Central memory CD8-positive, alpha-beta T cell (primary cell): Measurements from ENCODE around the gene TMEM43.

Experiments used
- ATAC-seq: fragments of 150-1000 bp; cut with Tn5 transposase; replicated peaks from 2 replicates; pipeline ENCODE4 v1.10.0; 2022; ENCODE audit warnings: mild to moderate bottlenecking, moderate FRiP score, moderate number of reproducible peaks; ENCODE audit not compliant: poor library complexity, severe bottlenecking; ENCODE audit errors: extremely low read depth
- DNase-seq, 2 donors: peaks; one replicate each; pipeline ENCODE4 v3.0.0; 2021; ENCODE audit warnings: low spot score in 2 of 2
- H3K27ac Mint-ChIP-seq: one replicate; pipeline ENCODE4 v1.8.0; 2022; ENCODE audit warnings: low read depth, mild to moderate bottlenecking, moderate library complexity, mixed read lengths
- H3K27me3 Mint-ChIP-seq: one replicate; pipeline ENCODE4 v1.8.0; 2022; ENCODE audit warnings: mixed read lengths
- H3K36me3 Mint-ChIP-seq: one replicate; pipeline ENCODE4 v1.8.0; 2022; ENCODE audit warnings: mild to moderate bottlenecking, moderate library complexity, mixed read lengths; ENCODE audit not compliant: insufficient read depth
- H3K4me1 Mint-ChIP-seq: one replicate; pipeline ENCODE4 v1.8.0; 2022; ENCODE audit warnings: mixed read lengths
- H3K4me3 Mint-ChIP-seq: one replicate; pipeline ENCODE4 v1.8.0; 2022; ENCODE audit warnings: mild to moderate bottlenecking, moderate library complexity, mixed read lengths
- H3K9me3 Mint-ChIP-seq: one replicate; pipeline ENCODE4 v1.8.0; 2022; ENCODE audit warnings: mixed read lengths

Gene TMEM43

DNA sequence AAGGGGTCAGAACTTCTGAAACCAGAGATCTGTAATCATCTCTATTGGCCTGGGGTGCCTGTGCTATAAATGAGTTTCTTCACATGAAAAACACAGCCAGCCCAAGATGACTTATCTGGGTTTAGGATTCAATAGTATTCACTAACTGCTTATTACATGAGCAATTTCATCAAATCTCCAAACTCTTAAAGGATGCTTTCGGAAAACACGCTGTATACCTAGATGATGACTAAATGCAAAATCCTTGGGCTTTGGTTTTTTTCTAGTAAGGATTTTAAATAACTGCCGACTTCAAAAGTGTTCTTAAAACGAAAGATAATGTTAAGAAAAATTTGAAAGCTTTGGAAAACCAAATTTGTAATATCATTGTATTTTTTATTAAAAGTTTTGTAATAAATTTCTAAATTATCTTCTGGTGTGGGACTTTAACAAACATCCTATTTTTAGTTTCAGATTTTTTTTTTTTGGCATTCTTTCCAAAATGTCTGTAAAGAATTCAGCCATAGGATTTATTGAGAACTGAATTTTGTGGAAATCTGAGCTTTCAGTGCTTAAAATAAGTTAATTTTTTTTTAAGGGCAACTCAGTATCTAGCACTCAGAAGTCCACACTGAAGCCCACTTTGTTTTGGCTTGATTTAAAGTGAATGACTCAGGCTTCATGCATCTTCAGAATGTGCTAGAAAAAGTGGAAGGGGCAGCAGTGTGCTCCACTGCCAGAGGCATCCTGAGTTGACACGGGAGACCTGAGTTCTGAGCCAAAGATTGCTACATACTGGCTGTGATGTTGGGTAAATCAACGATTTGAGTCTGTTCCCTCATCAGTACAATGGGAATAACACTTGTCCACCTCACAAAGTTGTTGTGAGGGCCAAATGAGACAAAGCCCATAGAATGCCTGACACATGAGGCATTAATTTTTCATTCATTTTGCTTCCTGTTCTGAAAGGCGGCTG lies 18.7 kb downstream of the TMEM43 start:
- Mint-ChIP-seq H3K27ac (peak overlapping the region; percentile 99), H3K9me3 (no peaks in the 10 kb centered on the region), H3K36me3 (peaks cover 49% of the 10 kb centered on the region), H3K27me3 (no peaks in the 10 kb centered on the region), H3K4me1 (peaks cover 63% of the 10 kb centered on the region), H3K4me3 (peak overlapping the region; percentile 74)
- DNase-seq: no peak
- no peak for ATAC-seq

DNA sequence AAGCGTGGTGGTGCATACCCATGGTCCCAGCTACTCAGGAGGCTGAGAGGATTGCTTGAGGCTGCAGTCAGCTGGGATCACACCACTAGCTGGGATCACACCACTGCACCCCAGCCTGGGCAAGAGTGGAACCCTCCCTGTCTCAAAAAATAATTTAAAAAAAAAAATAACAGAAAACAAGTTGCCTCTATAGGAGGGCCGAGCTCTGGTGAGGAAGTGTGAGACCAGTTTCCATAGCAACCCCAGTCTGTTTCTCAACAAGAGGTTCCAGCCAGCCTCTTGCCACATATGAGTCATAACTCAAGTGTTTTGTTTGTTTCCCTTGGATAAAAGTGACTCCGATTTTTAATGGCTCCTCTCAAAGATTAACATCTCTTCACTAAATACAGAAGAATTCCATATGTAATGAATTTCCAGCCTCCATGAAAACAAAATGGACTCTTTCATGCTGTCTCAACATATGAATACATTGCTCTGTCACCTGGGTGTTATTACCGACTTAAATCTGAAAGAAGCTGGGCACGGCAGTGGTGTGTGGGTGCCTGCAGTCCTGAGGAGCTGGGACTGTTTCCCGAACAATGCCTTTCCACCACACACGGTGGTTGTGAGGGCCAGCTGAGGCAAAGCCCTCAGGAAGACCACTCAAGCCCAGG lies 19.7 kb downstream of the TMEM43 start:
- peak overlapping the region; percentile 99 for H3K27ac Mint-ChIP-seq
- H3K27me3 Mint-ChIP-seq: no peaks in the 10 kb centered on the region
- peaks cover 63% of the 10 kb centered on the region for H3K4me1 Mint-ChIP-seq
- H3K36me3 Mint-ChIP-seq: peaks cover 47% of the 10 kb centered on the region
- DNase-seq (peak; percentile 50 to 84), ATAC-seq (peak; percentile 71)
- no peaks in the 10 kb centered on the region for H3K9me3 Mint-ChIP-seq
- H3K4me3 Mint-ChIP-seq: peak overlapping the region; percentile 74

GRCh38 chr3:14145236-14145635 lies 20.4 kb downstream of the TMEM43 start:
- Mint-ChIP-seq H3K27me3 (no peaks in the 10 kb centered on the region), H3K4me1 (peaks cover 61% of the 10 kb centered on the region), H3K27ac (peak overlapping the region; percentile 99), H3K4me3 (peak overlapping the region; percentile 74), H3K9me3 (no peaks in the 10 kb centered on the region), H3K36me3 (peaks cover 48% of the 10 kb centered on the region)
- ATAC-seq (no peak), DNase-seq (no peak)

DNA sequence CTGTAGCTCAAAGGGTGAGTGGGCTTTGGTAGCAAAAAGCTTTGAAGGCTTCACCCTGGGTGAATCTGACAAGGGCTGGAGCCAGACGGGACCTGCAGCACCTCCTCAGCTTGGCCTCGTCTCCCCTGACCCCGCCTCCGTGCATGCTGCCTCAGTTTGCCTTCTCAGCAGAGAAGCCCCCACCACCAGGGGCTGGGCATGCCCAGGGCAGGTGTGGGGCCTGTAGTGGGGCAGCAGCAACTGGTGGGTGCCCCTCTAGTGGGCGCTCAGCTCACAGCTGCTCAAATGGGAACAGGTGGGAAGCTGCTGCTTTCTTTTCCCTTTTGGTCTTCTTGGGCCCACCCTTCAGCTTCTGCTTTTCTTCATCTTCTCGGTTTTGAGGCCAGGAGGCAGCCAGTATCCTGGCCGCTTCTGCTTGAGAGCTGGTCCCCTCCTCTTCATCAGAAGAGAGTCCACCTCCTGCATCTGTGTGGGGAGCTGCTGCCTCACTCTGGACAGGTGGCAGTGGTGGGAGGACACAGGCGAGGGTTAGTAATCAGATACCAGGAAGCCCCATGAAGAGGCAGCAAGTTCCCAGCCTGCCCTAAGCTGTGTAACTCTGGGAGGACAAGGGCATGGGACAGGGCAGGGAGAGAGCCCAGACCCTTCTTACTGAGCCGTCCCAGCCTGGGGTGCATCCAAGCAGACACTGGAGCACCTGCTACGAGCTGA lies 21.0 kb downstream of the TMEM43 start:
- H3K27me3 Mint-ChIP-seq: no peaks in the 10 kb centered on the region
- H3K9me3 Mint-ChIP-seq: no peaks in the 10 kb centered on the region
- peaks cover 59% of the 10 kb centered on the region for H3K4me1 Mint-ChIP-seq
- DNase-seq (no peak), ATAC-seq (no peak)
- H3K27ac Mint-ChIP-seq: peak overlapping the region; percentile 99
- peaks cover 50% of the 10 kb centered on the region for H3K36me3 Mint-ChIP-seq
- no peak overlapping the region for H3K4me3 Mint-ChIP-seq

DNA sequence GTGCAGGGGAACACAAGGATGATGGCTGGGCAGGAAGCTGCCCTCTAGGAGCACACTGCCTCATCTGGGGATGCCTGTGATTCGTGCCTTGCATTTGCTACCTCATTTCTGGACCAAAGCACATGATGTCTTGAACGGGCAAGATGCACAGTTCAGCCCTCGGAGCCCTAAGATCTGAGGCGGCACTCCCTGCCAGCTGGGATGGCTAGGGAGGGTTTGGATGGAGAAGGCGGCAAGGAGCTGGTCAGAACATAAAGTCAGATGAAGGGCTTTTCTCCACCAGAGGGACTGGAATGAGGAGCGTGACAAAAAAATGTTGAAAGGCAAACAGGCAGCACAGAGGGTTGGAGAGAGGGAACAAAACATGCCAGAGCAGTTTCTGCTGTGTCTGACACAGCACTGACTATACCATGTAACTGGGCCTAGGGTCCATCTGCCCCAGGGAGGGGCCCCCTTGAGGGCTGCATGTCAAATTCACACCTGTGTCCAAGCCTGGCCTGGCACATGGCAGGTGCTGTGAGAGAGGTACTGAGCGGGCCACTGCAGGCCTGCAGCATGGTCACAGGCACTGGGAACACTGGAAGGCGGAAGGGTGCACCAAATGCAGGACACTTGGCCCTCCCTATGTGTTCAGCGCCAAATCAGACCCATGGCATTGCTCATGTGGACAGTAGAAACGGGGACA lies 21.7 kb downstream of the TMEM43 start:
- peaks cover 55% of the 10 kb centered on the region for H3K4me1 Mint-ChIP-seq
- H3K4me3 Mint-ChIP-seq: no peak overlapping the region
- DNase-seq: no peak
- peak overlapping the region; percentile 99 for H3K27ac Mint-ChIP-seq
- peaks cover 52% of the 10 kb centered on the region for H3K36me3 Mint-ChIP-seq
- no peaks in the 10 kb centered on the region for H3K27me3 Mint-ChIP-seq
- ATAC-seq: no peak
- no peaks in the 10 kb centered on the region for H3K9me3 Mint-ChIP-seq

- Mint-ChIP-seq H3K9me3 (no peaks in the 10 kb centered on the region), H3K4me1 (peaks cover 50% of the 10 kb centered on the region), H3K36me3 (peaks cover 48% of the 10 kb centered on the region), H3K27ac (peak overlapping the region; percentile 99), H3K27me3 (no peaks in the 10 kb centered on the region), H3K4me3 (no peak overlapping the region)
- no peak for ATAC-seq
- no peak for DNase-seq
Observed at GRCh38 chr3:14147066-14147435, 22.2 kb downstream of the TMEM43 start.

DNA sequence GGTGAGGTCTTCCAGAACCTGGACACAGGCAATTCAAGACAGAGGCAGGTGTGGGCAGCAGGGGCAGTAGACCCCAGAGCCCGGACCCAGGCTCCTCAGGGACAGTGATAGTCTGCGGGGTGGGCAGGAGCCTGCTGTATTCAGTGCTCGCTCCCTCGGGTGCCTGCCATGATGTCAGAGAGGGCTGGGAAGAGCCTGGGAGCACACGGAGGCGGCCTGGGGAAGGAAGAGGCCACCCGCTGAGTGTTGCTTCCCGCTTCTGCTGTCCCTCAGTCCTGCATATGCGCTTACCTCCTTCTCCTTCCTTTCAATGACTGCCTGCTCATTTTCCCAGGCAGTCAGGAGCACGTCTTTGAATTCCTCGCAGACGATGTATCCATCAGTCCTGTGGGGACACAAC lies 22.8 kb downstream of the TMEM43 start:
- DNase-seq (no peak), ATAC-seq (no peak)
- Mint-ChIP-seq H3K4me1 (peaks cover 44% of the 10 kb centered on the region), H3K9me3 (no peaks in the 10 kb centered on the region), H3K4me3 (no peak overlapping the region), H3K27ac (peak overlapping the region; percentile 99), H3K27me3 (no peaks in the 10 kb centered on the region), H3K36me3 (peaks cover 42% of the 10 kb centered on the region)

DNA sequence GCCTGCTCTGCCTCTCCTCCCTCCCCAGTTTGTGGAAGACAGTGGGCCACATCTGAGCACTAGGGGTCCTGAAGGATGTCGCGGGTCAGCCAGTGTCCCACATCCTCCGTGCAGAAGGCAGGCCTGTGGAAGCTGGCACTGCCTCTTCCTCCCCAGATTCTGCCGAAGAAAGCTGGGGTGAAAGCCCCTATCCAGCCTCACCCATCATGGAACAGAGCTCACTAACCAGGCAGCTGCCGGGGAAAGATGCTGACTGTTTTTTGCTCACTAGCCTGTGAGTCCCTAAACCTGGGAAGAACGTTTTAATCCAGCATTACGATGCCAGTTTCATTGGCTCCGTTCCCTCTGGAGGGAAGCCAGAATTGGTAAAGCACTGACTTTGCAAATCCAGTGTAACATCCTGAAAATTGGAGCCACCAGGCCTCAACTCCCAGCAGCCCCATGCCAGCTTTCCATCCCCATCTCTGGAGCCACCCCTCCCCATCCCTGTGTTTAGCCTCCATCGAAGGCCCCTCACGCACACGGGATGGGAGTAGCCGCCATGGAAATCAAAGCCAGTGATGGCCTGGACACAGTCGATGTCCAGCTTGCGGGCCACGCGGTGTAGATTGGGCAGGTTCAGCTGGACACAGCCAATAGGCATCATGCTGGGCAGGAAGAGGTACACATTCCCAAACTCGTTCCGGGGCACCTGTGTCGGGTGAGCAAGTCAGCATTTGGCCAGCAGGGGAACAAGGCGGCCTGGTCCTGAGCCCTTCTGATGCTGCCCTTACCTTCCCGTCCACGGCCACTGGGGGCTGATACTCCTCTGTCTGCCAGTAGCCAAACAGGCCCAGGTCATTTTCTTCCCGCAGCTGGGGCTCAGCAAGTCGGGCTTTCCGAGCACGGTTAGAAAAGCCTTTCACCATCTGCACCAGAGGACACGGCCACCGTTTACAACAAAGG lies 23.5 kb downstream of the TMEM43 start:
- H3K4me1 Mint-ChIP-seq: peaks cover 40% of the 10 kb centered on the region

GRCh38 chr3:14150078-14150477 lies 25.2 kb downstream of the TMEM43 start:
- ATAC-seq (no peak), DNase-seq (no peak)
- peak overlapping the region; percentile 68 for H3K27ac Mint-ChIP-seq
- H3K9me3 Mint-ChIP-seq: no peaks in the 10 kb centered on the region
- H3K4me3 Mint-ChIP-seq: peak overlapping the region; percentile 19
- peaks cover 27% of the 10 kb centered on the region for H3K4me1 Mint-ChIP-seq
- peaks cover 39% of the 10 kb centered on the region for H3K36me3 Mint-ChIP-seq
- H3K27me3 Mint-ChIP-seq: no peaks in the 10 kb centered on the region

More for the DNA sequence above, 23.5 kb downstream of the TMEM43 start:
- H3K9me3 Mint-ChIP-seq: no peaks in the 10 kb centered on the region
- DNase-seq: no peak
- H3K27ac Mint-ChIP-seq: peak overlapping the region; percentile 99
- peaks cover 43% of the 10 kb centered on the region for H3K36me3 Mint-ChIP-seq
- H3K27me3 Mint-ChIP-seq: no peaks in the 10 kb centered on the region
- no peak for ATAC-seq
- H3K4me3 Mint-ChIP-seq: no peak overlapping the region

DNA sequence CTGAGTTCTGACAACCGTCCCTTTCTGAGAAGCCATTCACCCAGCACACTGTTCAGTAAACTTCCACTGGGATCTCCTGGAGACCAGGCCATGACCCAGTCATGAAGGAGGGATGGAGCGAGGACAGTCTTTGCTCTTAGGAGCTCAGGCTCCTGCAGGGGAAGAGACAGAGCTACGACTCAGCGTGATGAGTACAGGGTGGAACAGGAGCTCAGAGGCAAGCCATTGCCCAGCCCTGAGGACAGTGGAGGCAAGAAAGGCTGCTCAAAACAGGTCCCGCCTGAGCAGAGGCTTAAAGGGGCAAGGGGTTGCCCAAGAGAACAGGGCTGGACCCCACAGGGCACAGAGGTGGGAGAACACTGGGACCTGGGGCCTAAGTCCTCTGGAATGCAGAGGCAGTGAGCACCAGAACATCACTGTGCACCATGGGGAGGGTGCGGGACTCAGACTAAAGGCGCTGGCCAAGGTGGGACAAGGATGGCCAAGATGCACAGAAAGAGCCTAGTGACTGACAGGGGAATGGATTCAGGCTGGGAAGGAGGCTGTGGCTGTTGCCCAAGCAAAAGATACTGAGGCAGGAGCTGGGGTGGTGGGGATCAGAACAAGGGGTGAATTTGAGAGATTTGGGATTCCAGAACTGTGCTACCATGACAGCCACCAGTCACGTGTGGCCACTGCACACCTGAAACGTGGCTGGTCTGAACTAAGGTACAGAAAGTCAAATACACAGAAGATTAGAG lies 25.8 kb downstream of the TMEM43 start:
- no peak for ATAC-seq
- Mint-ChIP-seq H3K4me3 (peak overlapping the region; percentile 19), H3K27ac (peak overlapping the region; percentile 68)

More for the DNA sequence above, 25.8 kb downstream of the TMEM43 start:
- peaks cover 21% of the 10 kb centered on the region for H3K4me1 Mint-ChIP-seq
- H3K9me3 Mint-ChIP-seq: no peaks in the 10 kb centered on the region
- no peak for DNase-seq
- H3K36me3 Mint-ChIP-seq: peaks cover 38% of the 10 kb centered on the region
- no peaks in the 10 kb centered on the region for H3K27me3 Mint-ChIP-seq
